Caco-2 (cell line): ENCODE results near the gene LRRN3. TPM values are rescaled to one million over a fixed set of nuclear protein-coding genes. Genes with fewer than 3 reads are reported as not detected.

Source experiments
- BruUV-seq: library from RNA; stranded (reverse); fragments of 400-500 nt; replicated peaks from 2 replicates; lab custom pipeline; 2021; lab: Mats Ljungman, UMichigan
- CTCF ChIA-PET: fragments of 300-600 bp; sonication (Branson Sonifier 250); formaldehyde crosslinking; loops from one replicate; lab custom pipeline; 2022; ENCODE audit warnings: antibody characterized with exemption; lab: Charles Lee
- POLR2A ChIA-PET: fragments of 300-600 bp; sonication (Branson Sonifier 250); formaldehyde crosslinking; loops from one replicate; lab custom pipeline; 2022; ENCODE audit warnings: antibody characterized with exemption; lab: Charles Lee
- DNase-seq, 2 experiments: peaks; one replicate each; pipeline versions ENCODE4 v3.0.0 to v3.0.0-alpha.2; 2020 to 2022
- H3K27me3 ChIP-seq: replicated peaks from 2 replicates; pipeline ENCODE4 v1.6.0; 2011; ENCODE audit warnings: low read length; ENCODE audit not compliant: control insufficient read depth, insufficient read depth
- H3K36me3 ChIP-seq: 2 replicates; pipeline ENCODE4 v1.5.1; 2011; ENCODE audit warnings: low read length; ENCODE audit not compliant: control insufficient read depth, insufficient read depth
- H3K4me1 ChIP-seq: fragments of 250-450 bp; sonication (Bioruptor Pico); 2 replicates; pipeline ENCODE4 v1.5.1; 2020; ENCODE audit warnings: mild to moderate bottlenecking
- H3K4me3 ChIP-seq: 2 replicates; pipeline ENCODE4 v1.5.1; 2011; ENCODE audit warnings: low read depth, mild to moderate bottlenecking, control low read depth, low read length
- H3K9me3 ChIP-seq: fragments of 250-450 bp; sonication (Bioruptor Pico); 2 replicates; pipeline ENCODE4 v1.5.1; 2020; ENCODE audit warnings: mild to moderate bottlenecking, moderate library complexity
- H3K27ac Mint-ChIP-seq: one replicate; pipeline ENCODE4 v1.8.0; 2022; ENCODE audit warnings: mixed read lengths; ENCODE audit not compliant: unreplicated experiment
- H3K27me3 Mint-ChIP-seq: one replicate; pipeline ENCODE4 v1.8.0; 2022; ENCODE audit warnings: mixed read lengths; ENCODE audit not compliant: insufficient read depth, unreplicated experiment
- H3K36me3 Mint-ChIP-seq: one replicate; pipeline ENCODE4 v1.8.0; 2022; ENCODE audit warnings: mild to moderate bottlenecking, mixed read lengths; ENCODE audit not compliant: insufficient read depth, unreplicated experiment
- H3K4me1 Mint-ChIP-seq: one replicate; pipeline ENCODE4 v1.8.0; 2022; ENCODE audit warnings: low read depth, mixed read lengths; ENCODE audit not compliant: unreplicated experiment
- H3K4me3 Mint-ChIP-seq: one replicate; pipeline ENCODE4 v1.8.0; 2022; ENCODE audit warnings: mild to moderate bottlenecking, moderate library complexity, mixed read lengths; ENCODE audit not compliant: unreplicated experiment
- H3K9me3 Mint-ChIP-seq: one replicate; pipeline ENCODE4 v1.8.0; 2022; ENCODE audit warnings: mixed read lengths; ENCODE audit not compliant: unreplicated experiment
- intact Hi-C: fragments of 100-400 bp; cut with micrococcal nuclease; formaldehyde crosslinking; loops from one replicate; pipeline ENCODE4 v1.10.0; 2022; ENCODE audit not compliant: unreplicated experiment
- total RNA-seq: library from RNA; stranded (reverse); gene quantifications from 2 replicates; pipeline ENCODE4 v1.2.3, GENCODE V29; 2022
- TF ChIP-seq, protein P1 (sequence below), 2 experiments: fragments of 200-600 bp in 1 of 2; IDR thresholded peaks; 1 replicate in 1 of 2; 2 replicates in 1 of 2; pipeline versions ENCODE4 v1.5.1 to v1.8.0; 2011 to 2022; ENCODE audit warnings: antibody characterized with exemption in 1 of 2, control low read depth in 1 of 2, inconsistent platforms in 1 of 2, low read depth in 1 of 2, low read length in 1 of 2, mild to moderate bottlenecking in 1 of 2, moderate library complexity in 1 of 2; ENCODE audit not compliant: insufficient read depth in 1 of 2, severe bottlenecking in 1 of 2, unreplicated experiment in 1 of 2

The LRRN3 gene
- total RNA-seq, 1 experiment from 2014 or later = 0.68 TPM

DNA sequence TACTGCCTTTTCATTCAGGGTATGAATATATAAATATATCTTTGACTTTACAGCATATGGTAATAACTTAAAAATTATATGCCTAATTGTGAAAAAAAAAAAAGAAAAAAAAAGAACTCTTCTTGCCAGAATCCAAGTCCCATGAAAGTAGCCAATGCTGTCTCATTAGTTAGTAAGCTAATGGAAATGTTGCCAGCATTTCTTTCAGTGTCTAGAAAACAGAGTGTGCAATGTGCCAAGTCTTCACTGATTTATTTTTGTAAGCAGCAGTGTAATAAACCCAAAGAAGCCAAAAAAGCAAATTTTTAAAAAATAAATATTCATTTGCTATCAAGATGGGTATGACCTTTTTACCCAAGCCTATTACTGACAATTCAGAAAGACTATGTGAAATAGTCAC lies 31.1 kb upstream of the LRRN3 start:
- CTCF ChIA-PET = no interaction called here
- no peaks in the 10 kb centered on the region for H3K36me3 Mint-ChIP-seq

DNA sequence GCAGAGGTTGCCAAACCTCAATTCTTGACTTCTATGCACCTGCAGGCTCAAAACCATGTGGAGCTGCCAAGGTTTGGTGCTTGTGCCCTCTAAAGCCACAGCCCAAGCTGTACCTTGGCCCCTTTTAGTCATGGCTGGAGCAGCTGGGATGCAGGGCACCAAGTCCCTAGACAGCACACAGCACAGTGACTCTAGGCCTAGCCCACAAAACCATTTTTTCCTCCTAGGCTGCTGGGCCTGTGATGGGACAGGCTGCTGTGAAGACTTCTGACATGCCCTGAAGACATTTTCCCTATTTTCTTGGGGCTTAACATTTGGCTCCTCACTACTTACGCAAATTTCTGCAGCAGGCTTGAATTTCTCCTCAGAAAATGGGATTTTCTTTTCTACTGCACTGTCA lies 27.8 kb upstream of the LRRN3 start:
- no peak overlapping the region for H3K27ac Mint-ChIP-seq
- H3K4me3 ChIP-seq = no peak overlapping the region
- H3K4me1 Mint-ChIP-seq = no peaks in the 10 kb centered on the region
- no peaks in the 10 kb centered on the region for H3K36me3 Mint-ChIP-seq
- no peaks in the 10 kb centered on the region for H3K4me1 ChIP-seq
- ChIA-PET CTCF (no interaction called here), POLR2A (no interaction called here)
- 0 out of 2 replicates have a peak, but pooled peaks cover 6% of the 10 kb centered on the region for H3K9me3 ChIP-seq
- TF ChIP-seq, protein P1, sequence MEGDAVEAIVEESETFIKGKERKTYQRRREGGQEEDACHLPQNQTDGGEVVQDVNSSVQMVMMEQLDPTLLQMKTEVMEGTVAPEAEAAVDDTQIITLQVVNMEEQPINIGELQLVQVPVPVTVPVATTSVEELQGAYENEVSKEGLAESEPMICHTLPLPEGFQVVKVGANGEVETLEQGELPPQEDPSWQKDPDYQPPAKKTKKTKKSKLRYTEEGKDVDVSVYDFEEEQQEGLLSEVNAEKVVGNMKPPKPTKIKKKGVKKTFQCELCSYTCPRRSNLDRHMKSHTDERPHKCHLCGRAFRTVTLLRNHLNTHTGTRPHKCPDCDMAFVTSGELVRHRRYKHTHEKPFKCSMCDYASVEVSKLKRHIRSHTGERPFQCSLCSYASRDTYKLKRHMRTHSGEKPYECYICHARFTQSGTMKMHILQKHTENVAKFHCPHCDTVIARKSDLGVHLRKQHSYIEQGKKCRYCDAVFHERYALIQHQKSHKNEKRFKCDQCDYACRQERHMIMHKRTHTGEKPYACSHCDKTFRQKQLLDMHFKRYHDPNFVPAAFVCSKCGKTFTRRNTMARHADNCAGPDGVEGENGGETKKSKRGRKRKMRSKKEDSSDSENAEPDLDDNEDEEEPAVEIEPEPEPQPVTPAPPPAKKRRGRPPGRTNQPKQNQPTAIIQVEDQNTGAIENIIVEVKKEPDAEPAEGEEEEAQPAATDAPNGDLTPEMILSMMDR (IDR thresholded peaks at IDR 0.05; ENCODE audit: insufficient read depth in 1 of 2, low read depth in 1 of 2, low read length in 1 of 2, severe bottlenecking in 1 of 2, unreplicated experiment in 1 of 2) = no peak
- no peak overlapping the region for H3K4me3 Mint-ChIP-seq
- H3K27me3 ChIP-seq = no peaks in the 10 kb centered on the region
- no peaks in the 10 kb centered on the region for H3K36me3 ChIP-seq
- peaks cover 23% of the 10 kb centered on the region for H3K9me3 Mint-ChIP-seq
- H3K27me3 Mint-ChIP-seq = no peaks in the 10 kb centered on the region
- BruUV-seq = no TSS peak
- intact Hi-C loops = no loop called here
- no peak for DNase-seq

More for the DNA sequence above, 31.1 kb upstream of the LRRN3 start:
- intact Hi-C loops = no loop called here
- no peak overlapping the region for H3K4me3 ChIP-seq
- no TSS peak for BruUV-seq
- POLR2A ChIA-PET = no interaction called here
- no peaks in the 10 kb centered on the region for H3K27me3 ChIP-seq
- H3K36me3 ChIP-seq = no peaks in the 10 kb centered on the region
- H3K27ac Mint-ChIP-seq = no peak overlapping the region
- H3K4me3 Mint-ChIP-seq = no peak overlapping the region
- H3K27me3 Mint-ChIP-seq = no peaks in the 10 kb centered on the region
- H3K4me1 ChIP-seq = no peaks in the 10 kb centered on the region
- DNase-seq = no peak
- TF ChIP-seq, protein P1 (IDR thresholded peaks at IDR 0.05; ENCODE audit: insufficient read depth in 1 of 2, low read depth in 1 of 2, low read length in 1 of 2, severe bottlenecking in 1 of 2, unreplicated experiment in 1 of 2) = no peak
- 0 out of 2 replicates have a peak, but pooled peaks cover 6% of the 10 kb centered on the region for H3K9me3 ChIP-seq
- H3K9me3 Mint-ChIP-seq = peaks cover 23% of the 10 kb centered on the region
- no peaks in the 10 kb centered on the region for H3K4me1 Mint-ChIP-seq

DNA sequence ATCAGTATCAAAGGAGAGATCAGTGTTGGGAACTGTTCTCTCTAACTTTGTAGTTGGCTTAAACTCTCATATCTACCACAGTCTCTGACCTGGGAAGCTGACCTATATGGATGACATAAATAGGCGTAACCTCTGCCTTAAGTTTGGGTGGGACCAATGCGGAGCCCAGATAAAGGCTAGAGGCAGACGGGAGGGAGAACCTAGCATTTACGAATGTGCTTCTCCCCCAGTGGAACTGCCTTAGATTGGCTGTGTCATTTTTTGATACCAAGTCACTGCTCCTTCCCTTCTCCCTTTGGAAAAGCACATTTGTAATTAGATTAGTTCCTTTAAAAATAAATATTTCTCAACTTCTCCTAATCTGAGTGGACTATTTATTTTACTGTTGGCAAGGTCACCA lies 23.7 kb upstream of the LRRN3 start:
- H3K4me3 Mint-ChIP-seq = no peak overlapping the region
- H3K27me3 ChIP-seq = no peaks in the 10 kb centered on the region
- BruUV-seq = no TSS peak
- no peaks in the 10 kb centered on the region for H3K36me3 Mint-ChIP-seq
- H3K4me1 ChIP-seq = 0 out of 2 replicates have a peak, but pooled peaks cover 4% of the 10 kb centered on the region
- no peak overlapping the region for H3K27ac Mint-ChIP-seq
- ChIA-PET POLR2A (no interaction called here), CTCF (no interaction called here)
- H3K36me3 ChIP-seq = no peaks in the 10 kb centered on the region
- H3K9me3 Mint-ChIP-seq = peaks cover 14% of the 10 kb centered on the region
- no peak for DNase-seq
- H3K4me1 Mint-ChIP-seq = no peaks in the 10 kb centered on the region
- no peak overlapping the region for H3K4me3 ChIP-seq
- TF ChIP-seq, protein P1 (IDR thresholded peaks at IDR 0.05; ENCODE audit: insufficient read depth in 1 of 2, low read depth in 1 of 2, low read length in 1 of 2, severe bottlenecking in 1 of 2, unreplicated experiment in 1 of 2) = no peak
- H3K27me3 Mint-ChIP-seq = no peaks in the 10 kb centered on the region
- intact Hi-C loops = no loop called here
- 0 out of 2 replicates have a peak, but pooled peaks cover 6% of the 10 kb centered on the region for H3K9me3 ChIP-seq
